ENCODE results near the gene ZNF341.
"Not testable (repeated sequence)": the region's sequence is repeated elsewhere in the genome, so short reads cannot be mapped to it uniquely, and the experiment has no call there.

Gene ZNF341

GRCh38 chr20:33730946-33731692 lies 677 bp upstream of the ZNF341 start:
- DNase-seq (ENCODE audit: low spot score), result no peak

DNA sequence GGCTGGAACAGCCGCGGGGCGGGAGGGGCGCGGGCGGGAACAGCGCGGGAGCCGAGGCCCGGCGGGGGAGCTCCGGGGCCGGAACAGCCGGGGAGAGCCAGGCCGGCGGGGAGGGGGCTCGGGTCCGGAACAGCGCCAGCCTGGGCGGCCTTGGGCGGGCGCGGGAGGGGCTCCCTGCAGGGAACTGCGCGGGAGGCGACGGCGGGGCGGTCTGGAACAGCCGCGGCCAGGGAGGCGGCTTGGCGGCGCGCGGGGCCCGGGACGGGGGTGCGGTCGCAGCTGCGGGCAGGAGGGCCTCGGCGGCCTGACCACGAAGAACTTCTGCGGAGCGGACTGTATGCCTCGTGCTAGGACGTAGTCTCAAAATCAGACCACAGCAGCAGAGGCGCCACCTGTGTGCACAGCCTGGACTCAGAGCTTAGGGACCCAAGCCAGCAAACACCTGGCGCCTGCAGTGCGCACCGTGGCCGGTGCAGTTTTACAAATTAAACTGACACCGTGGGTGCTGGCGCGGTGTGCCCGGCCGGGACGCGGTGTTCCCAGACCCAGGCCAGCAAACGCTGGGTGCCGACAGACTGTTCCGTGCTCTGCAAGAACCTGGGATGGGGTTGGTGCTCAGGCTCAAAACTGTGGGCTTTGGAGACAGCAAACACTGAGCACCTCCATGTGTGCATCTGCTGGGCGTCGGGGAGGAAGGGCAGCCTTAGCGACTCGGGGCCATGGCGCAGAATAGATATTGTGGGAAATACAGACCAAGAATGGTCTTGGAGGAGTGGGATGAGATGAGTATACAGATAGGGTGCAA lies 572 bp downstream of the ZNF341 start:
- peak; percentile 88 for DNase-seq (ENCODE audit: low spot score)

GRCh38 chr20:33733654-33734576 lies 2.1 kb downstream of the ZNF341 start:
- DNase-seq (ENCODE audit: low spot score), result peak; percentile 80

DNA sequence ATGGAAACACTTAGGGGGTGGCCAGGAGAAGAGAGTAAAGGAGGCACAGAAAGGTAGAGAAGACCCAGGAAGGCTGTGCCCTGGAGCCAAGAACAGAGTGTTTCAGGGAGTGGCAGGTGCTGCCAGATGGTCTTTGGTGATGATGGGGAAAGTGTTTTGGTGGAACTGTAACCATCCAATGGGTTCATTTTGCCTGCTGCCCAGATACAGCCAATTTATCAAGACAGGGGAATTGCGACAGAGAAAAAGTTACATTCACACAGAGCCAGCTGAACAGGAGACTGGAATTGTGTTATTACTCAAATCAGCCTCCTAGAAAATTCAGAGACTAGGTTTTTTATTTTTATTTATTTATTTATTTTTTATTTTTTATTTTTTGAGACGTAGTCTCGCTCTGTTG lies 5.2 kb downstream of the ZNF341 start:
- DNase-seq (ENCODE audit: low spot score), result no peak

DNA sequence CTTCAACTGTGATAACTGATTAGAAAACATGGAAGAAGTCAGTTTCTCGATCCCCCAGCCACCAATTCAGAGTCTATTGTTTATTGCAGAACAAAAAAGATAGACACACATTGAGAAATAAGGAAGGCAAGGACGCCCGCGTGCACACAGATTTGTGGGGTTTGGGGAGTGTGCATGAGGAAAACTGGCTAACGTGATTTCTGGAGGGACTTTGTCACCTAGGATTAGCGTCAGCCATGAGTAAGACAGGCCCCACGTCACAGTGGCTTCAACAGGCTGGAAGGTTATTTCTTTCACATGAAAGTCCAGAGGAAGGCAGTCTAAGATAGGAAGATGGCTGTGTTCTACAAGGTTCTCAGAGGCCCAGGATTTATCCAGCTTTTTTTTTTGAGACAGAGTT lies 7.7 kb downstream of the ZNF341 start:
- no peak for DNase-seq (ENCODE audit: low spot score)

- DNase-seq (ENCODE audit: low spot score), result no peak
Measured at GRCh38 chr20:33740189-33740588, 8.4 kb downstream of the ZNF341 start.

DNA sequence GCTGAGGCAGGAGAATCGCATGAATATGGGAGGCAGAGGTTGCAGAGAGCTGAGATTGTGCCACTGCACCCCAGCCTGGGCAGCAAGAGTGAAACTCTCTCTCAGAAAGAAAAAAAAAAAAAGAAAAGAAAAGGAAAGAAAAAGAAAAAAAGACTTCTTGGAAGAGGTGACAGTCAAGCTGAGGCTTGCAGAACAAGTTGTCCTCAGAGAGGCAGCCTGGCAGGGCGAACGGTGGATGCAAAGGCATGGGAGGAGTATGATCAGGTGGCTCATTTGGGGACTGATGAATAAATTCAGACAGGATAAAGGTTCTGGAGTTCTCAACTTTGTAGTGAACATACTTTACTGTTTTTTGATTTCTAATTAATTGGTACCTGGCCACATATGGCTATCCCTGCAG lies 12.4 kb downstream of the ZNF341 start:
- no peak for DNase-seq (ENCODE audit: low spot score)

GRCh38 chr20:33744773-33745385 lies 13.1 kb downstream of the ZNF341 start:
- no peak for DNase-seq (ENCODE audit: low spot score)

DNA sequence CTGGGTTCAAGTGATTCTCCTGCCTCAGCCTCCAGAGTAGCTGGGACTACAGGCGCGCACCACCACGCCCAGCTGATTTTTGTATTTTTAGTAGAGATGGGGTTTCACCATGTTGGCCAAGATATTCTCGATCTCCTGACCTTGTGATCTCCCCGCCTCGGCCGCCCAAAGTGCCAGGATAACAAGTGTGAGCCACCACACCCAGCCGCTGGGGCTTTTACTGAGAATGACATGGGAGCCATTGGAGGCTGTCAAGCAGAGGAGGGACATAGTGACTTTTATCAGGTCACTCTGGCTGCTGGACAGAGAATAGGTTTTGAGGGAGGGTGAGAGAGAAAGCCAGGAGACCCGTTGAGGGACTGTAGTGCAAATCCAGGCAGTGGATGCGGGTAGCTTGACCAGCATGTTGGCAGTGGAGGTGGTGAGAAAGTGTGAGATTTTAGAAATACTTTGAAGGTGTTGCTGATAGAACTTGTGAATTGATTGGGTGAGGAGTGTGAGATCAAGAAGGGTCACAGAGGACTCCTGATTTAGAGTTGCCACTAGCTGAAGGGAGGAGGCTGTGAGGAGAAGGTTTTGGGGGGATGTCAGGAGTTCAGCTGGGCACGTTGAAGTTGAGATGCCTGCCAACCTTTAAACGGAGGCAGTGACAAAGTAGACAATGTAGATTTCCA lies 14.7 kb downstream of the ZNF341 start:
- no peak for DNase-seq (ENCODE audit: low spot score)

- no peak for DNase-seq (ENCODE audit: low spot score)
Measured at GRCh38 chr20:33751775-33752174, 20.0 kb downstream of the ZNF341 start.

DNA sequence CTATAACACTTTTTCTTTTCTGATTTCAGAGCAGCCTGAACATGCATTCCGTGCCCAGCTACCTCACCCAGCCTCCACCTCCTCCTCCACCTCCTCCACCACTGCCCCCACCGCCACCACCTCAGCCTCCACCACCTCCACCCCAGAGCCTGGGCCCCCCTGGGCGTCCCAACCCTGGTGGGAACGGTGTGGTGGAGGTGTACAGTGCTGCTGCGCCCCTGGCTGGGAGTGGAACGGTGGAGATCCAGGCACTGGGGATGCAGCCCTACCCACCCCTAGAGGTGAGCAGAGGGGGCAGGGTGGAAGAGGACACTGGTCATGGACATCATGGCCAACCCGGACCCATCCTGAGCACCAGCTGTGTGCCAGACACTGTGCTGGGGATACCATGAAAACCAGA lies 21.3 kb downstream of the ZNF341 start:
- DNase-seq (ENCODE audit: low spot score), result no peak

GRCh38 chr20:33753763-33754162 lies 22.0 kb downstream of the ZNF341 start:
- peak; percentile 55 for DNase-seq (ENCODE audit: low spot score)

GRCh38 chr20:33755936-33756490 lies 24.2 kb downstream of the ZNF341 start:
- DNase-seq (ENCODE audit: low spot score), result not testable (repeated sequence)

DNA sequence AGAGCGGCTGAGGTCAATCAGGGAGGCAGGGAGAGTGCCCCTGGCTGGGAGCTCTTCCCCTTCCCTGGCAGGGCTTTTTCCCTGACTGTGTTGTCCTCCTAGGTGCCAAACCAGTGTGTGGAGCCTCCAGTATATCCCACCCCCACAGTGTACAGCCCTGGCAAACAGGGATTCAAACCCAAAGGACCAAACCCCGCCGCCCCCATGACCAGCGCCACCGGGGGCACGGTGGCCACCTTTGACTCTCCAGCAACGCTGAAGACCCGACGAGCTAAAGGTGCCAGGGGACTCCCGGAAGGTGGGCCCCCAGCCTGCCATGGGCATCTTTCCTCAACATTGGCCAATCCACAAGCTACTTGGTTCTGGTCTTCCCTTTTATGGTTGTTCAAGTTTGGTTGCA lies 25.2 kb downstream of the ZNF341 start:
- no peak for DNase-seq (ENCODE audit: low spot score)

DNA sequence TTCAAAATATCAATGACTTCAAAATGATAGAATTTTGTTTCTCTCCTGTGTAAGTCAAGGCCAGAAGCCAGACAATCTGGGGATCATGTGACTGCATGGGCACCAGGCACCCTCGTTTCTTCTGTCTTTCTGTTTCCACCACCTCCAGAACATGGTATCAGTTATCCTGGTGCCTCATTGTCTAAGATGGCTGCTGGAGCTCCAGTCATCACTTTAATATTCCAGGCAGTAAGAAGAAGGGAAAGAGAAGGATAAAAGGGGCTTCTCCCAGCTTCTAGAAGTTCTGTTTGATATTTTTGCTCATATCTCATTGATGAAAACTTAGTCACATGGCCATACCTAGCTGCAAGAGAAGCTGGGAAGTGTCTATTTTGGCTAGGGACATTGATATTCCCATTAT lies 25.7 kb downstream of the ZNF341 start:
- no peak for DNase-seq (ENCODE audit: low spot score)

DNA sequence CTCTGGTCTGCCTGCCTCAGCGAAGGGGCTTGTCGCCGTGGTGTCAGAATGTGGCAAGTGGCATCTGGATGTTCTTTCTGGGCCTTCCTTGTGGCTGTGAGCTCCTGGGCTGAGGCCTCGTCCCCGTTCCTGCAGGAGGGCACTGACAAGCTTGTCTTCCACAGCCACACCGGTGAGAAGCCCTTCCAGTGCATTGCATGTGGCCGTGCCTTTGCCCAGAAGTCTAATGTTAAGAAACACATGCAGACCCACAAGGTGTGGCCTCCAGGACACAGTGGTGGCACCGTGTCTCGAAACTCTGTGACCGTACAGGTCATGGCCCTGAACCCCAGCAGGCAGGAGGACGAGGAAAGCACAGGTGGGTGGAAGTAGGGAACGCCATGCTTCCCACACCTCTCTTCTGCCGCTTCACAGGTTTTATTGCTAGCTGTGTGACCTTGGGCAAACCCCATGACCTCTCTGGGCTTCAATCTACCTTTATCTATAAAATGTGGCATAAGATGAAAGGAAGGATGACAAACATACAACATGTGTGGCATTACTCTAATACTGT lies 30.0 kb downstream of the ZNF341 start:
- no peak for DNase-seq (ENCODE audit: low spot score)

GRCh38 chr20:33765099-33765498 lies 33.3 kb downstream of the ZNF341 start:
- no peak for DNase-seq (ENCODE audit: low spot score)

DNA sequence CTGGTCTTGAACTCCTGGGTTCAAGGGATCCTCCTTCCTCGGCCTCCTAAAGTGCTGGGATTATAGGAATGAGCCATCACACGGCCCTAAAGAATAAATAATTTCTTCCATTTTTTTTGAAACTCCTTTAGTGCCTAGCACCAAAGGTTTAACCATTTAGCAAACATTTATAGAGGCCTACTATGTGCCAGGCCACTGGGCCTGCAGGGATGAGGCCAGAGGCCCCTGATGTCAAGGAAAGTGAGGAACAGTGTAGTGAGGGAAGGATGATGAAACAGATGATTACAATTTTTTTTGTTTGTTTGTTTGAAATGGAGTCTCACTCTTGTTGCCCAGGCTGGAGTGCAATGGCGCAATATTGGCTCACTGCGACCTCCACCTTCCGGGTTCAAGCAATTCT lies 33.8 kb downstream of the ZNF341 start:
- no peak for DNase-seq (ENCODE audit: low spot score)

DNA sequence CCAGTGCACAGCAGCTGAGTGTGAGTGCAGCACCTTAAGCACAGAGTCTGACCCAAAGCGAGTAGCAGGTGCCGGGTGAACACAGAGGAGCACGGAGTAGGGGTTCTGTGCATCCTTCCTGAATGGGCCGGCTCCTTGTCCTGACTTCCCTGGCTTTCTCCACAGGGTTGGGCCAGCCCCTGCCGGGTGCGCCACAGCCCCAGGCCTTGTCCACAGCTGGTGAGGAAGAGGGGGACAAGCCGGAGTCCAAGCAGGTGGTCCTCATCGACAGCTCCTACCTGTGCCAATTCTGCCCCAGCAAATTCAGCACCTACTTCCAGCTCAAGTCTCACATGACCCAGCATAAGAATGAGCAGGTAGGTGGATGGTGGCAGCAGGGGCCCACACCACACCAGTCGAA lies 34.9 kb downstream of the ZNF341 start:
- no peak for DNase-seq (ENCODE audit: low spot score)

DNA sequence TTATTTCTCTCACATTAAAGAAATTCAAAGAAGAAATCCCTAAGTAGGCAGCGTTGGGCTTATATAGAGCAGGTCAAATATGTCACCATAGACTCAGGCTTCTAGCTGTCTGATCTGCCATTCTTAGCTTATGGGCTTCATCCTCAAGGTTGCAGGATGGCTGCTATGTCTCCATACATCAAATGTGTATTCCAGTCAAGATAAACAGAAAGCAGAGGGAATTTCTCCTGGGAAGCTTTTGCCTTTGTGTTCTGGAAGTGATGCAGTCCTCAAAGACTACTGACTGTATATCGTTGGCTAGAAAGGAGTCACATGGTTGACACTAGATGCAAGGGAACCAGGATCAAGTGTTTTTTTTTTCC lies 36.0 kb downstream of the ZNF341 start:
- DNase-seq (ENCODE audit: low spot score), result no peak

GRCh38 chr20:33769043-33769442 lies 37.2 kb downstream of the ZNF341 start:
- no peak for DNase-seq (ENCODE audit: low spot score)

All from AG20443 (cell line).